Left lung (tissue), 10 donors: ENCODE measurements around the gene SLC22A12. TPM values are rescaled to one million over a fixed set of nuclear protein-coding genes. Genes with fewer than 3 reads are reported as not detected.
A peak's percentile ranks its signal among the peaks of the same experiment; 100 is the strongest.

Experiments used
- ATAC-seq: fragments of 200-7000 bp; cut with Tn5 transposase; one replicate; pipeline ENCODE4 v1.9.1; 2020; ENCODE audit warnings: moderate library complexity
- DNase-seq, 4 donors: peaks; one replicate each; pipeline ENCODE4 v3.0.0-alpha.2; 2013 to 2020
- H3K27ac ChIP-seq, 2 donors: fragments of 200-600 bp; sonication (generic) in 1 of 2; one replicate each; pipeline versions ENCODE4 v1.5.0 to v1.8.0; 2020 to 2021
- H3K27me3 ChIP-seq, 2 donors: fragments of 200-600 bp; sonication (generic) in 1 of 2; one replicate each; pipeline versions ENCODE4 v1.5.0 to v1.8.0; 2020 to 2021
- H3K36me3 ChIP-seq, 2 donors: fragments of 200-600 bp; sonication (generic) in 1 of 2; one replicate each; pipeline versions ENCODE4 v1.5.0 to v1.8.0; 2020 to 2021
- H3K4me1 ChIP-seq, 2 donors: fragments of 200-600 bp; one replicate each; pipeline ENCODE4 v1.8.0; 2021
- H3K4me3 ChIP-seq, 2 donors: fragments of 200-600 bp; sonication (generic) in 1 of 2; one replicate each; pipeline versions ENCODE4 v1.5.0 to v1.8.0; 2020 to 2021; ENCODE audit warnings: mild to moderate bottlenecking in 1 of 2
- H3K9me3 ChIP-seq, 2 donors: fragments of 200-600 bp; sonication (generic) in 1 of 2; one replicate each; pipeline versions ENCODE4 v1.5.0 to v1.8.0; 2020 to 2021
- CTCF ChIP-seq, 2 donors: fragments of 200-600 bp; sonication (generic) in 1 of 2; IDR thresholded peaks; one replicate each; pipeline versions ENCODE4 v1.5.0 to v1.8.0; 2021; ENCODE audit warnings: antibody characterized with exemption in 2 of 2
- intact Hi-C, 2 donors: fragments of 100-400 bp; cut with DNase I; formaldehyde crosslinking; loops; one replicate each; pipeline versions ENCODE4 v1.11.2 to v1.14.2; 2022
- polyA plus RNA-seq, 6 donors: library from polyadenylated mRNA; unstranded; fragments of 120-200 nt; gene quantifications; one replicate each; pipeline ENCODE4 v1.2.1, GENCODE V29; 2013; ENCODE audit not compliant: insufficient read length in 6 of 6
- total RNA-seq, 2 donors: library from RNA; stranded (reverse); fragmentation: NEBNext Ultra II Directional; extraction: Animal tissue kit (Norgen Biotek cat#: 25700); gene quantifications; one replicate each; pipeline ENCODE4 v1.2.1, GENCODE V29; 2021
- donor health status: DM: no; HTN: yes; CAD: no.
- donor health status: DM: no; HTN: no; CAD: no.

Gene SLC22A12
- total and polyA plus RNA-seq, 8 donors: not detected

GRCh38 chr11:64566042-64566914 lies 24.7 kb upstream of the SLC22A12 start:
- Histone ChIP-seq H3K27ac (no peak overlapping the region), H3K27me3 (peaks cover 0 to 5% of the 10 kb centered on the region in 2 donors), H3K9me3 (no peaks in the 10 kb centered on the region), H3K4me3 (no peak overlapping the region), H3K36me3 (no peaks in the 10 kb centered on the region), H3K4me1 (no peaks in the 10 kb centered on the region)
- ATAC-seq: peak; percentile 91
- DNase-seq: peak in 3 of 4 donors; percentile 45 to 83 (median 55)
- intact Hi-C loops: no loop called here
- no peak for TF ChIP-seq CTCF (IDR thresholded peaks at IDR 0.05)

- DNase-seq: peak in 3 of 4 donors; percentile 6 to 71 (median 32)
- intact Hi-C loops: no loop called here
- no peaks in the 10 kb centered on the region for H3K4me1 ChIP-seq
- no peak overlapping the region for H3K4me3 ChIP-seq
- peaks cover 0 to 5% of the 10 kb centered on the region in 2 donors for H3K27me3 ChIP-seq
- no peak overlapping the region for H3K27ac ChIP-seq
- H3K36me3 ChIP-seq: no peaks in the 10 kb centered on the region
- no peaks in the 10 kb centered on the region for H3K9me3 ChIP-seq
- ATAC-seq: peak; percentile 12
- TF ChIP-seq CTCF (IDR thresholded peaks at IDR 0.05): no peak
Measured at GRCh38 chr11:64566915-64567891, 23.8 kb upstream of the SLC22A12 start.

GRCh38 chr11:64568041-64568571 lies 22.9 kb upstream of the SLC22A12 start:
- no peaks in the 10 kb centered on the region for H3K4me1 ChIP-seq
- DNase-seq: peak in 2 of 4 donors; percentile 26 to 74
- H3K4me3 ChIP-seq: no peak overlapping the region
- TF ChIP-seq CTCF (IDR thresholded peaks at IDR 0.05): no peak
- no peak for ATAC-seq
- intact Hi-C loops: no loop called here
- no peak overlapping the region for H3K27ac ChIP-seq
- no peaks in the 10 kb centered on the region for H3K9me3 ChIP-seq
- peaks cover 0 to 5% of the 10 kb centered on the region in 2 donors for H3K27me3 ChIP-seq
- no peaks in the 10 kb centered on the region for H3K36me3 ChIP-seq

GRCh38 chr11:64568584-64569140 lies 22.4 kb upstream of the SLC22A12 start:
- Histone ChIP-seq H3K36me3 (no peaks in the 10 kb centered on the region), H3K27me3 (peaks cover 0 to 5% of the 10 kb centered on the region in 2 donors), H3K27ac (no peak overlapping the region), H3K4me3 (no peak overlapping the region), H3K4me1 (no peaks in the 10 kb centered on the region), H3K9me3 (no peaks in the 10 kb centered on the region)
- no peak for ATAC-seq
- no peak for DNase-seq
- intact Hi-C loops: no loop called here
- no peak for TF ChIP-seq CTCF (IDR thresholded peaks at IDR 0.05)
